HUES64 (cell line): ENCODE data around the gene KCNC3.
A peak's percentile ranks its signal among the peaks of the same experiment; 100 is the strongest.
"Not testable (repeated sequence)": the region's sequence is repeated elsewhere in the genome, so short reads cannot be mapped to it uniquely, and the experiment has no call there.

ENCODE experiments used
- H3K27ac ChIP-seq: 2 replicates; pipeline ENCODE4 v1.7.0; 2013; ENCODE audit warnings: low read depth, low read length, inconsistent platforms
- H3K27me3 ChIP-seq: 2 replicates; pipeline ENCODE4 v1.6.1; 2013; ENCODE audit warnings: mild to moderate bottlenecking, low read length; ENCODE audit not compliant: insufficient read depth
- H3K36me3 ChIP-seq: 2 replicates; pipeline ENCODE4 v1.6.1; 2013; ENCODE audit warnings: mild to moderate bottlenecking, low read length; ENCODE audit not compliant: insufficient read depth
- H3K4me1 ChIP-seq: 2 replicates; pipeline ENCODE4 v1.6.1; 2013; ENCODE audit warnings: mild to moderate bottlenecking, low read length, moderate library complexity; ENCODE audit not compliant: insufficient read depth
- H3K4me3 ChIP-seq: 2 replicates; pipeline ENCODE4 v1.5.1; 2013; ENCODE audit warnings: mild to moderate bottlenecking, low read length, moderate library complexity
- H3K9ac ChIP-seq: 2 replicates; pipeline ENCODE4 v1.6.1; 2013; ENCODE audit warnings: mild to moderate bottlenecking, low read depth, low read length
- H3K9me3 ChIP-seq: 2 replicates; pipeline ENCODE4 v1.6.1; 2013; ENCODE audit warnings: low read depth, low read length; ENCODE audit not compliant: insufficient read depth
- WGBS: fragments of 150-250, 120-280 bp; methylation state at CpG from one replicate; pipeline ENCODE4 v1.1.7; 2013; ENCODE audit warnings: missing lambda C conversion rate; 5-methylcytosine and 5-hydroxymethylcytosine counted together

KCNC3 gene

GRCh38 chr19:50332244-50333038 is 3.3 kb upstream of the KCNC3 start:
- peaks cover 19% of the 10 kb centered on the region; the same call in 1 of the 2 replicates for H3K9me3 ChIP-seq
- peak overlapping the region; percentile 91 for H3K27ac ChIP-seq
- no peaks in the 10 kb centered on the region for H3K36me3 ChIP-seq
- peak overlapping the region; percentile 60 for H3K9ac ChIP-seq
- no peaks in the 10 kb centered on the region for H3K4me1 ChIP-seq
- peak overlapping the region; percentile 56 for H3K4me3 ChIP-seq
- WGBS: 46% methylated on average over 19 of the region's 20 CpGs
- H3K27me3 ChIP-seq: peaks cover 8% of the 10 kb centered on the region

DNA sequence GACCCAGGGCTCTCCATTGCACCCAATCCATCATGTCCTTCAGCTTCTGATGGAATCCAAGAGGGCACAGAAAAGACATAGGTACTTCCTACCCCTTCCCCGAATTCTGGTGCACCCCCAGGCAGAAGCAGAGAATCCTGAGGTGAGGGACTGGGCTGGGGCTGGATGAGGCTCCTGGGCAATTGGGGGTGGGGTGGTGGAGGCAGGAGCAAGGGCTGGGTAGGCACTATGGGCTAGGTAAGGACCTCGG is 2.7 kb upstream of the KCNC3 start:
- Histone ChIP-seq H3K9me3 (peaks cover 25% of the 10 kb centered on the region; the same call in 1 of the 2 replicates), H3K27ac (0 out of 2 replicates have a peak overlapping the region, but pooled peaks have one; percentile 91), H3K27me3 (peaks cover 13% of the 10 kb centered on the region), H3K4me3 (peak overlapping the region; percentile 56), H3K9ac (peak overlapping the region; percentile 5; the same call in 1 of the 2 replicates), H3K36me3 (no peaks in the 10 kb centered on the region), H3K4me1 (no peaks in the 10 kb centered on the region)
- 55% methylated on average over 1 of the region's 2 CpGs for WGBS

DNA sequence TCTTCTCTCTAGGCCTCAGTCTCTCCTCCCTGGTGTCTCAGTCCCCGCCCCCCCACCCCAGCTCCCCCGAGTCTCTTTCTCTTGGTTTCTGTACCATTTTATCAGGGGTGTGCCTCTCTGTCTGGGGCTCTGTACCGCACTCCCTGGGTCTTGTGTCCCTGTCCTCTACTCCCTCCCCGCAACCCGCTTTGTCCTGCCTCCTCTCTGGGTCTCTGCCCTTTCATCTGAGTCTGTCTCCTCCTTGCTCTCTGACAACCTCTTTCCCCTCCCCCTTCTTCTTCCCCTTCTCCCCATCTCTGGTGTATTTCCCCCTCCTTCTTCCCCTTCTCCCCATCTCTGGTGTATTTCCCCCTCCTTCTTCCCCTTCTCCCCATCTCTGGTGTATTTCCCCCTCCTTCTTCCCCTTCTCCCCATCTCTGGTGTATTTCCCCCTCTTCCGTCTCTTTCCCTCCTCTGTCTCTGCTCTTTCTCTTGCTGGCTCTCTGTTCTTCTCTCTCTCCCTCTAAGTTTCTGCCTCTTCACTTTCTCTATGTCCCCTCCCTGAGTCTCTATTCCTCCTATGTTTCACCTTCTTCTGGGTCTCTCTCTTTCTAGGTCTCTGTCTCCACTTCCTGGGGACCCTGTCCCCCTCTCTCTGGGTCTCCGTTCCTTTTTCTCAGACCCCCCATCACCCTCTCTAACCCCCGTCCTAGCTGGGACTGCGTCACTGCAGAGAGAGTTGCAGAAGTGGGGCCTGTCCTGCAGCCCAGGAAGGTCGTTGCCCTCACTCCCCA is 2.2 kb upstream of the KCNC3 start:
- 41% methylated on average over 10 of the region's 10 CpGs for WGBS
- Histone ChIP-seq H3K27ac (no peak overlapping the region), H3K9ac (peak overlapping the region; percentile 5; the same call in 1 of the 2 replicates), H3K4me1 (no peaks in the 10 kb centered on the region), H3K27me3 (peaks cover 18% of the 10 kb centered on the region), H3K36me3 (no peaks in the 10 kb centered on the region), H3K4me3 (peak overlapping the region; percentile 56), H3K9me3 (peaks cover 25% of the 10 kb centered on the region; the same call in 1 of the 2 replicates)

- 40% methylated on average over 48 of the region's 48 CpGs for WGBS
- H3K27ac ChIP-seq: peak overlapping the region; percentile 7; the same call in 1 of the 2 replicates
- H3K4me3 ChIP-seq: peak overlapping the region; percentile 56
- peaks cover 19% of the 10 kb centered on the region for H3K27me3 ChIP-seq
- H3K36me3 ChIP-seq: no peaks in the 10 kb centered on the region
- peaks cover 22% of the 10 kb centered on the region; the same call in 1 of the 2 replicates for H3K9me3 ChIP-seq
- H3K9ac ChIP-seq: peak overlapping the region; percentile 51
- H3K4me1 ChIP-seq: no peaks in the 10 kb centered on the region
Measured at GRCh38 chr19:50330365-50331078, 1.3 kb upstream of the KCNC3 start.

DNA sequence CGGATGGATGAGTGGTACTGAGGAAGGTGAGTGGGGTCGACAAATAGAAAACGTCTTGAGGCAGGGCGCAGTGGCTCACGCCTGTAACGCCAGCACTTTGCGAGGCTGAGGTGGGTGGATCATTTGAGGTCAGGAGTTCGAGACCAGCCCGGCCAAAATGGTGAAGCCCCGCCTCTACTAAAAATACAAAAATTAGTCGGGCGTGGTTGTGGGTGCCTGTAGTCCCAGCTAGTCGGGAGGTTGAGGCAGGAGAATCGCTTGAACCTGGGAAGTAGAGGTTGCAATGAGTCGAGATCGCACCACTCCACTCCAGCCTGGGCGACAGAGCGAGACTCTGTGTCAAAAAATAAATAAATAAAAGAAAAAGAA is 733 bp upstream of the KCNC3 start:
- Histone ChIP-seq H3K4me3 (peak overlapping the region; percentile 56), H3K9ac (peak overlapping the region; percentile 3; the same call in 1 of the 2 replicates)

GRCh38 chr19:50328873-50329145 is 368 bp downstream of the KCNC3 start:
- WGBS: 56% methylated on average over 40 of the region's 40 CpGs
- no peak overlapping the region for H3K27ac ChIP-seq
- peaks cover 19% of the 10 kb centered on the region for H3K27me3 ChIP-seq
- no peak overlapping the region for H3K4me3 ChIP-seq
- no peaks in the 10 kb centered on the region for H3K36me3 ChIP-seq
- H3K9me3 ChIP-seq: peaks cover 10% of the 10 kb centered on the region; the same call in 1 of the 2 replicates
- no peak overlapping the region for H3K9ac ChIP-seq
- H3K4me1 ChIP-seq: no peaks in the 10 kb centered on the region

More for the DNA sequence above, 733 bp upstream of the KCNC3 start:
- Histone ChIP-seq H3K27ac (peak overlapping the region; percentile 62; the same call in 1 of the 2 replicates), H3K27me3 (peaks cover 19% of the 10 kb centered on the region), H3K9me3 (peaks cover 17% of the 10 kb centered on the region; the same call in 1 of the 2 replicates)
- 64% methylated on average over 18 of the region's 18 CpGs for WGBS
- not testable (repeated sequence) for H3K4me1 ChIP-seq, H3K36me3 ChIP-seq

DNA sequence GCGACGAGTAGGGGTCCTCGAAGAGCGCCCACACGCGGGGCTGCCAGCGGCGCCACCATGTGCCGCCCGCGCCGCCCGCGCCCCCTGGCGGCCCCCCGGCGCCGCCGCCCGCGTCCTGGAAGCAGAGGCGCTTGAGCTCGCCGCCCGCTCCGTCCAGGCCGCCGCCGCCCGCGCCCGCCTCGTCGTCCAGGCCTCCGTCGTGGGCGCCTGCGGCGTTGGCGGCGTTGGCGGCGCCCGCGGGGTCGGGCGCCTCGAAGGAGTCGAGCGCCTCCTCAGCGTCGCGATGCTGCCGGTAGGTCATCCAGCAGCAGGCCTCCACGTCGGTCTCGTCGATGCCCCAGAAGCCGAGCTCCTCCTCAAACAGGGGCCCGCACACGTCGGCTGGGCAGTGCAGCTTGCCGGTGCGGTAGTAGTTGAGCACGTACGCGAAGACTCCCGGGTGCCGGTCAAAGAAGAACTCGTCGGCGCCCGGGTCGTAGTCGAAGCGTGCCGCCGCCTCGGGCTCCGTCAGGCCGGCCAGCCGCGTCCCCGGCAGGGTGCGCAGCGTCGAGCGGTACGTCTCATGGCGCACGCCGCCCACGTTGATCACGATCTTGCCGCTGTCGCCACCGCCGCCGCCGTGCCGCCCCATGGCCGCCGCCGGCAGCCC is 829 bp downstream of the KCNC3 start:
- H3K27me3 ChIP-seq: peaks cover 19% of the 10 kb centered on the region
- H3K36me3 ChIP-seq: 0 out of 2 replicates have a peak, but pooled peaks cover 3% of the 10 kb centered on the region
- 50% methylated on average over 104 of the region's 104 CpGs for WGBS
- H3K9ac ChIP-seq: 0 out of 2 replicates have a peak overlapping the region, but pooled peaks have one; percentile 23
- H3K4me3 ChIP-seq: peak overlapping the region; percentile 49
- H3K9me3 ChIP-seq: 0 out of 2 replicates have a peak, but pooled peaks cover 14% of the 10 kb centered on the region
- H3K4me1 ChIP-seq: no peaks in the 10 kb centered on the region
- H3K27ac ChIP-seq: no peak overlapping the region

- WGBS: 62% methylated on average over 20 of the region's 20 CpGs
- H3K27ac ChIP-seq: no peak overlapping the region
- no peak overlapping the region for H3K9ac ChIP-seq
- peaks cover 19% of the 10 kb centered on the region for H3K27me3 ChIP-seq
- H3K4me1 ChIP-seq: no peaks in the 10 kb centered on the region
- H3K9me3 ChIP-seq: 0 out of 2 replicates have a peak, but pooled peaks cover 16% of the 10 kb centered on the region
- peak overlapping the region; percentile 52; the same call in 1 of the 2 replicates for H3K4me3 ChIP-seq
- H3K36me3 ChIP-seq: 0 out of 2 replicates have a peak, but pooled peaks cover 5% of the 10 kb centered on the region
Measured at GRCh38 chr19:50327461-50328223, 1.5 kb downstream of the KCNC3 start.

DNA sequence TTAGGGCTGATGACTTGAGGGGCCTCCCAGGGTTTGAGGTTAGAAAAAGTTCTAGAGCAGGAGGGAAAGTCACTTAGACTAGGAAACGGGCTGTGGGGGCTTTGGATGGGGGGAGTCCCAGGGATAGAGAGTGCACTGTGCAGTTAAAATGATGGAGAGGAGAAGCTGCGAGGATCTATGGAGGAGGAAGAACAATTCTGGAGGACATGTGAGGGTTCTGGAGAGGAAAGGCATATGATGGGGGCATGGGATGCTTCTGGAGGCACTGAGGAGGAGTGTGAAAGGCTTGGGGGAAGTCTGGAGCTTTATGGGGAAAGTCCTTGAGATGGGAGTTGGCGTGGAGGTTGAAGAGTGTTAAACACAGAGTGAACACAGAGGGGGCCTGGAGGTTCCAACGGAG is 2.2 kb downstream of the KCNC3 start:
- H3K27ac ChIP-seq: no peak overlapping the region
- H3K4me3 ChIP-seq: peak overlapping the region; percentile 52; the same call in 1 of the 2 replicates
- no peak overlapping the region for H3K9ac ChIP-seq
- H3K4me1 ChIP-seq: no peaks in the 10 kb centered on the region
- 0 out of 2 replicates have a peak, but pooled peaks cover 16% of the 10 kb centered on the region for H3K9me3 ChIP-seq
- 0 out of 2 replicates have a peak, but pooled peaks cover 7% of the 10 kb centered on the region for H3K36me3 ChIP-seq
- peaks cover 19% of the 10 kb centered on the region for H3K27me3 ChIP-seq
- WGBS: 59% methylated on average over 3 of the region's 4 CpGs

DNA sequence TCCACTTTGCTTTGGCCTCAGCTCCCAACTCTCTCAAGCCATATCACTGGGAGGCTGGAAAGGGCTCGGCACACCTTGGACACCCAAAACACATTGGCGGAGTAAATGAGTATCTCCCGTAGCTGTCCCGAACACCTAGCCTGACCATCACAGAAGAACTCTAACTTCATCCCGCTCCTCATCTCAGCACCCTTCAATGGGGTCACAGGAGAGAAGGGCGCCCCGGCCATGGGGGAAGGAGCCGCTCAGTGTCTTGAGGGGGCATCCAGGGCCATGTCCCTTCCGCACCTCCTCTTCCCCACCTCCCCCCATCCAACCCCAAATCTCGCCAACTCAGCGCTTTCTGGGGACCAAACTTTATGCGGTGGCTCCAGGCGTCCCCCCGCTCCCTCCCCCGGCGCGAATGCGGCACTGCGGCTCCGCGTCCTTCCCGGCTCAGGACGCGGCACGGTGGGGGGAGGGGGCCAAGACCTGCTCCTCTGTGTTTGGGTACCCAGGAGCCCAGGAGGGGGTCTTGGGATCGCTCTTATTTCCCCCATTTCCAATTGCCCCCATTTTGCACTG is 3.0 kb downstream of the KCNC3 start:
- no peak overlapping the region for H3K27ac ChIP-seq
- H3K9ac ChIP-seq: no peak overlapping the region
- peak overlapping the region; percentile 52 for H3K4me3 ChIP-seq
- 0 out of 2 replicates have a peak, but pooled peaks cover 16% of the 10 kb centered on the region for H3K9me3 ChIP-seq
- 64% methylated on average over 25 of the region's 26 CpGs for WGBS
- no peaks in the 10 kb centered on the region for H3K4me1 ChIP-seq
- peaks cover 19% of the 10 kb centered on the region for H3K27me3 ChIP-seq
- 0 out of 2 replicates have a peak, but pooled peaks cover 7% of the 10 kb centered on the region for H3K36me3 ChIP-seq
